Fibroblast of lung (primary cell): Measurements from ENCODE around the gene PIK3C2G.

Experiments
- CTCF ChIP-seq, 2 donors: IDR thresholded peaks in 1 of 2; conservative IDR thresholded peaks in 1 of 2; 1 replicate in 1 of 2; 2 replicates in 1 of 2; pipeline ENCODE4 v1.5.1; 2011 to 2012; ENCODE audit warnings: low read length in 2 of 2, control low read depth in 1 of 2, inconsistent platforms in 1 of 2, low read depth in 1 of 2, mild to moderate bottlenecking in 1 of 2
- EZH2 ChIP-seq: IDR thresholded peaks from 2 replicates; pipeline ENCODE4 v1.5.1; 2012; ENCODE audit warnings: low read length, control low read depth, mild to moderate bottlenecking; ENCODE audit errors: missing control alignments

GRCh38 chr12:18373181-18373580 is 111.9 kb downstream of the PIK3C2G start:
- TF ChIP-seq EZH2 (no peak), CTCF (conservative IDR thresholded peaks at IDR 0.05 in 1 of 2, IDR thresholded peaks at IDR 0.05 in 1 of 2; ENCODE audit: low read depth in 1 of 2, low read length in 2 of 2) (no peak)
